HepG2 (cell line): ENCODE measurements around the gene CD83. TPM values are rescaled to one million over a fixed set of nuclear protein-coding genes. Genes with fewer than 3 reads are reported as not detected.

ENCODE experiments used
- ATAC-seq: fragments of 200-7000 bp; cut with Tn5 transposase; 3 replicates; pipeline ENCODE4 v1.9.1; 2020; ENCODE audit warnings: mild to moderate bottlenecking, moderate library complexity
- BruUV-seq: library from RNA; stranded (reverse); fragments of 400-500 nt; replicated peaks from 2 replicates; lab custom pipeline; 2021; lab: Mats Ljungman, UMichigan
- CTCF ChIA-PET: fragments of 300-600 bp; formaldehyde crosslinking; extraction: SDS; loops from one replicate; lab custom pipeline; 2021; ENCODE audit warnings: low total read pairs, inconsistent platforms, low intra/inter-chr PET ratio; lab: Yijun Ruan, JAX
- POLR2A ChIA-PET: fragments of 350-600 bp; sonication (Branson Sonifier 250); formaldehyde crosslinking; loops from one replicate; lab custom pipeline; 2020; ENCODE audit warnings: antibody characterized with exemption, inconsistent platforms; lab: Yijun Ruan, JAX
- DNase-seq: peaks from one replicate; pipeline ENCODE4 v3.0.0-alpha.2; 2015; ENCODE audit warnings: low spot score
- FAIRE-seq: peaks from 3 replicates; lab custom pipeline; 2011; peaks lifted over from hg19 to GRCh38; lab: Jason Lieb, UNC
- H2AFZ ChIP-seq: one replicate; pipeline ENCODE4 v1.6.1; 2011; ENCODE audit warnings: low read length, inconsistent platforms
- H3K27ac ChIP-seq: fragments of 300-600 bp; 3 replicates; pipeline ENCODE4 v1.8.0; 2011; ENCODE audit warnings: mixed run types, mild to moderate bottlenecking, mixed read lengths, low read length, inconsistent platforms; ENCODE audit not compliant: insufficient read depth; ENCODE audit errors: extremely low read length
- H3K27me3 ChIP-seq, 2 experiments: fragments of 200-600 bp in 1 of 2; 2 replicates in 1 of 2; 3 replicates in 1 of 2; pipeline versions ENCODE4 v1.6.0 to v1.8.0; 2011; ENCODE audit warnings: low read length in 2 of 2, mild to moderate bottlenecking in 2 of 2, moderate library complexity in 2 of 2, inconsistent platforms in 1 of 2; ENCODE audit not compliant: insufficient read depth in 2 of 2, control insufficient read depth in 1 of 2
- H3K36me3 ChIP-seq, 2 experiments: fragments of 200-600 bp in 1 of 2; replicated peaks in 1 of 2; 2 replicates in 1 of 2; 3 replicates in 1 of 2; pipeline versions ENCODE4 v1.5.1 to v1.8.0; 2011; ENCODE audit warnings: low read length in 2 of 2, inconsistent platforms in 1 of 2; ENCODE audit not compliant: insufficient read depth in 2 of 2, control insufficient read depth in 1 of 2
- H3K4me1 ChIP-seq: 2 replicates; pipeline ENCODE4 v1.5.1; 2012; ENCODE audit warnings: low read length, inconsistent platforms; ENCODE audit not compliant: insufficient read depth
- H3K4me2 ChIP-seq: 2 replicates; pipeline ENCODE4 v1.6.0; 2011; ENCODE audit warnings: low read depth, low read length, inconsistent platforms
- H3K4me3 ChIP-seq, 3 experiments: fragments of 200-600 bp in 1 of 3; sonication (generic), shearing (Covaris generic) in 1 of 3; replicated peaks in 1 of 3; 2 replicates each; pipeline ENCODE4 v1.5.1; 2011 to 2016; ENCODE audit warnings: low read length in 3 of 3, inconsistent platforms in 2 of 3, low read depth in 2 of 3, mild to moderate bottlenecking in 2 of 3, control low read depth in 1 of 3, mixed read lengths in 1 of 3; ENCODE audit not compliant: insufficient read depth in 1 of 3
- H3K79me2 ChIP-seq: one replicate; pipeline ENCODE4 v1.6.1; 2011; ENCODE audit warnings: low read length, inconsistent platforms; ENCODE audit not compliant: insufficient read depth
- H3K9ac ChIP-seq: 2 replicates; pipeline ENCODE4 v1.6.0; 2011; ENCODE audit warnings: mild to moderate bottlenecking, low read depth, low read length, inconsistent platforms; ENCODE audit not compliant: insufficient read depth
- H3K9me3 ChIP-seq: 2 replicates; pipeline ENCODE4 v1.5.1; 2012; ENCODE audit warnings: mild to moderate bottlenecking, low read length
- H4K20me1 ChIP-seq: 2 replicates; pipeline ENCODE4 v1.6.0; 2011; ENCODE audit warnings: inconsistent platforms, mild to moderate bottlenecking, low read length, moderate library complexity; ENCODE audit not compliant: insufficient read depth
- ARID3A ChIP-seq: IDR thresholded peaks from 2 replicates; pipeline ENCODE4 v1.6.1; 2012; ENCODE audit warnings: low read depth, low read length, improper control_type of control experiment
- FOXA1 ChIP-seq, 2 experiments: fragments of 450-650 bp in 1 of 2; sonication (generic) in 1 of 2; formaldehyde crosslinking in 1 of 2; IDR thresholded peaks; 2 replicates each; pipeline versions ENCODE4 v1.4.0 to v1.6.1; 2016 to 2020; ENCODE audit warnings: missing genetic modification reagents in 1 of 2
- FOXK2 ChIP-seq: fragments of 450-650 bp; IDR thresholded peaks from 2 replicates; pipeline ENCODE4 v1.6.1; 2016
- IKZF5 ChIP-seq: IDR thresholded peaks from 2 replicates; pipeline ENCODE4 v1.6.1; 2018; ENCODE audit warnings: missing genetic modification reagents, mild to moderate bottlenecking, missing compliant biosample characterization
- KAT8 ChIP-seq: IDR thresholded peaks from 2 replicates; pipeline ENCODE4 v1.6.1; 2016; ENCODE audit warnings: missing genetic modification reagents, missing compliant biosample characterization
- MXD3 ChIP-seq: IDR thresholded peaks from 2 replicates; pipeline ENCODE4 v1.6.1; 2016; ENCODE audit warnings: mild to moderate bottlenecking, missing biosample characterization, missing genetic modification reagents
- NFE2 ChIP-seq: sonication (generic); formaldehyde crosslinking; IDR thresholded peaks from 2 replicates; pipeline ENCODE4 v1.4.0; 2020; ENCODE audit warnings: missing genetic modification reagents
- NFYB ChIP-seq: sonication (generic); formaldehyde crosslinking; IDR thresholded peaks from 2 replicates; pipeline ENCODE4 v1.4.0; 2020; ENCODE audit warnings: missing genetic modification reagents
- RBM39 ChIP-seq: fragments of 200-400 bp; formaldehyde crosslinking; IDR thresholded peaks from one replicate; pipeline ENCODE4 v1.6.1; 2018; ENCODE audit warnings: antibody characterized with exemption, mild to moderate bottlenecking, low read depth, low read length; ENCODE audit not compliant: poor library complexity, severe bottlenecking
- RFXANK ChIP-seq: IDR thresholded peaks from 2 replicates; pipeline ENCODE4 v1.6.1; 2016
- SMC3 ChIP-seq: IDR thresholded peaks from 2 replicates; pipeline ENCODE4 v1.6.1; 2011; ENCODE audit warnings: low read length, improper control_type of control experiment
- ZNF124 ChIP-seq: sonication (generic); formaldehyde crosslinking; IDR thresholded peaks from 2 replicates; pipeline ENCODE4 v1.4.0; 2020; ENCODE audit warnings: missing genetic modification reagents
- whole genome bisulfite sequencing: methylation state at CpG from one replicate; pipeline ENCODE4 v1.1.6; 2017; ENCODE audit warnings: low lambda C conversion rate; 5-methylcytosine and 5-hydroxymethylcytosine counted together
- in situ Hi-C: cut with HindIII; loops from 2 replicates; pipeline ENCODE4 v1.10.0; 2017; ENCODE audit warnings: low pct_unique_long_range_greater_than_20kb; ENCODE audit not compliant: extremely low pct_ligation_motif_present
- intact Hi-C: fragments of 100-400 bp; cut with micrococcal nuclease; formaldehyde crosslinking; loops from one replicate; pipeline ENCODE4 v1.10.0; 2022; ENCODE audit not compliant: unreplicated experiment
- polyA plus RNA-seq, 8 experiments: library from polyadenylated mRNA; depleted of rRNA in 3 of 8; stranded (reverse) in 7 of 8; unstranded in 1 of 8; fragments of >200 nt; fragmentation: Illumina TruSeq in 4 of 8; extraction: Trizol in 4 of 8; gene quantifications; 2 replicates each; pipeline versions ENCODE4 v1.2.1 to v1.2.3, GENCODE V29; 2011 to 2016; ENCODE audit warnings: low read depth in 4 of 8, missing spikeins in 1 of 8, mixed read lengths in 1 of 8; ENCODE audit not compliant: insufficient read depth in 1 of 8
- total RNA-seq, 5 experiments: library from RNA; depleted of rRNA; stranded (reverse); fragments of >200 nt; fragmentation: Illumina TruSeq; extraction: Trizol; gene quantifications; 2 replicates each; pipeline ENCODE4 v1.2.3, GENCODE V29; 2016; ENCODE audit warnings: low read depth in 1 of 5

The CD83 gene
- total and polyA plus RNA-seq, 2 of the 13 experiments (the other 11 are each of a cell fraction or from before 2014, with no cell fraction given): 0.46 to 2.3 TPM

GRCh38 chr6:14142063-14142450, 24.5 kb downstream of the CD83 start:
- H3K79me2 ChIP-seq: no peaks in the 10 kb centered on the region
- no peak overlapping the region for H3K4me3 ChIP-seq
- H3K4me1 ChIP-seq: no peaks in the 10 kb centered on the region
- in situ Hi-C loops (loop anchor here (5.0 kb wide), 1 partner anchor 235 kb away; no protein-coding TSS in a partner anchor), intact Hi-C loops (no loop called here)
- no TSS peak for BruUV-seq
- no peak overlapping the region for H3K9ac ChIP-seq
- CTCF ChIA-PET: no interaction called here
- no peak overlapping the region for H3K27ac ChIP-seq
- DNase-seq: no peak
- H4K20me1 ChIP-seq: no peaks in the 10 kb centered on the region
- ATAC-seq: no peak
- POLR2A ChIA-PET: no interaction called here
- no peak overlapping the region for H2AFZ ChIP-seq
- H3K9me3 ChIP-seq: no peaks in the 10 kb centered on the region
- H3K36me3 ChIP-seq: no peaks in the 10 kb centered on the region
- TF ChIP-seq FOXA1 (IDR thresholded peaks at IDR 0.05) (no peak), FOXA1 (CRISPR knock-in tag; IDR thresholded peaks at IDR 0.05) (no peak), RFXANK (CRISPR knock-in tag) (no peak), ARID3A (no peak), FOXK2 (no peak), KAT8 (no peak), NFYB (CRISPR knock-in tag) (no peak), ZNF124 (CRISPR knock-in tag) (no peak), MXD3 (CRISPR knock-in tag) (no peak), NFE2 (CRISPR knock-in tag) (no peak), SMC3 (no peak), IKZF5 (CRISPR knock-in tag) (no peak), RBM39 (no peak)
- WGBS: 71% methylated on average over 7 of the region's 7 CpGs
- FAIRE-seq: no peak
- peaks cover 2 to 19% of the 10 kb centered on the region in 2 experiments; a peak in 3 of 5 replicates for H3K27me3 ChIP-seq
- no peak overlapping the region for H3K4me2 ChIP-seq
